C4-2B (cell line): ENCODE results near the gene ALG2.
A peak's percentile ranks its signal among the peaks of the same experiment; 100 is the strongest.

Experiments used
- H3K27ac ChIP-seq: fragments of 450-650 bp; 2 replicates; pipeline ENCODE4 v1.5.1; 2017
- ZFX ChIP-seq: fragments of 450-650 bp; IDR thresholded peaks from 2 replicates; pipeline ENCODE4 v1.6.1; 2017
- TF ChIP-seq, protein P1 (sequence below): fragments of 450-650 bp; conservative IDR thresholded peaks from 2 replicates; pipeline ENCODE4 v1.5.1; 2017; ENCODE audit warnings: mild to moderate bottlenecking

Gene ALG2

DNA sequence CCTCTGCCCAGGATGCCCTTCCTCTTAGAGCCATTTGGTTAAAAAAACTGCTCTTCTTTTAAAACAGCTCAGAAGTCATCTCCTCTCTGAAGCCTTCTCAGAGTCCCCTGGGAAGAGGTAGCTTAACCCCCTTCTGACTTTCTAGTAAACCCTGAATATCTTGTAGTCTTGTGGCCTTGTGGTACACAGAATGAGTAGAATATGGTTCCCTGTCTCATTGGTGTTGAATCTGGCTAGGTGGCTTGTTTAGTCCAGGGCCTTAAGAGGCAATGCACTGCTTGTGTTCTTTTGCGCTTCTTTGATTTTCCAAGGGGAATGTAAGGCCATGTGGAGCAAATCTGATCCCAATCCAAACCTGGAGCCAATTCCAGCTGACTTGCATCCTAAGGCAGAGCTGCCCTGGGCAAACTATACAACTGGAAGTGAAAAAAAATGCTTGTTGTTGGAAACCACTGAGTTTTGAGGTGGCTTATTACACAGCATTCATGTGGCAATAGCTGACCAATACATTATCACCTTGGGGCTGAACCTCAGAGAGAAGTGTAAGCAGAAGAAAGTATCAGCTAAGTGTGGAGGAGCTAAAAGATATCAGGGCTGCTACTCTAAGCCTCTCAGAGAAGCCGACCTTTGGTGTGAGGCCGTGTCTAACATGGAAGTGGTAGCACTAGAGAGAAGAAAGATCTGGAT is 31.0 kb downstream of the ALG2 start:
- no peak overlapping the region for H3K27ac ChIP-seq
- TF ChIP-seq, protein P1, sequence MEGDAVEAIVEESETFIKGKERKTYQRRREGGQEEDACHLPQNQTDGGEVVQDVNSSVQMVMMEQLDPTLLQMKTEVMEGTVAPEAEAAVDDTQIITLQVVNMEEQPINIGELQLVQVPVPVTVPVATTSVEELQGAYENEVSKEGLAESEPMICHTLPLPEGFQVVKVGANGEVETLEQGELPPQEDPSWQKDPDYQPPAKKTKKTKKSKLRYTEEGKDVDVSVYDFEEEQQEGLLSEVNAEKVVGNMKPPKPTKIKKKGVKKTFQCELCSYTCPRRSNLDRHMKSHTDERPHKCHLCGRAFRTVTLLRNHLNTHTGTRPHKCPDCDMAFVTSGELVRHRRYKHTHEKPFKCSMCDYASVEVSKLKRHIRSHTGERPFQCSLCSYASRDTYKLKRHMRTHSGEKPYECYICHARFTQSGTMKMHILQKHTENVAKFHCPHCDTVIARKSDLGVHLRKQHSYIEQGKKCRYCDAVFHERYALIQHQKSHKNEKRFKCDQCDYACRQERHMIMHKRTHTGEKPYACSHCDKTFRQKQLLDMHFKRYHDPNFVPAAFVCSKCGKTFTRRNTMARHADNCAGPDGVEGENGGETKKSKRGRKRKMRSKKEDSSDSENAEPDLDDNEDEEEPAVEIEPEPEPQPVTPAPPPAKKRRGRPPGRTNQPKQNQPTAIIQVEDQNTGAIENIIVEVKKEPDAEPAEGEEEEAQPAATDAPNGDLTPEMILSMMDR = no peak
- no peak for TF ChIP-seq ZFX

DNA sequence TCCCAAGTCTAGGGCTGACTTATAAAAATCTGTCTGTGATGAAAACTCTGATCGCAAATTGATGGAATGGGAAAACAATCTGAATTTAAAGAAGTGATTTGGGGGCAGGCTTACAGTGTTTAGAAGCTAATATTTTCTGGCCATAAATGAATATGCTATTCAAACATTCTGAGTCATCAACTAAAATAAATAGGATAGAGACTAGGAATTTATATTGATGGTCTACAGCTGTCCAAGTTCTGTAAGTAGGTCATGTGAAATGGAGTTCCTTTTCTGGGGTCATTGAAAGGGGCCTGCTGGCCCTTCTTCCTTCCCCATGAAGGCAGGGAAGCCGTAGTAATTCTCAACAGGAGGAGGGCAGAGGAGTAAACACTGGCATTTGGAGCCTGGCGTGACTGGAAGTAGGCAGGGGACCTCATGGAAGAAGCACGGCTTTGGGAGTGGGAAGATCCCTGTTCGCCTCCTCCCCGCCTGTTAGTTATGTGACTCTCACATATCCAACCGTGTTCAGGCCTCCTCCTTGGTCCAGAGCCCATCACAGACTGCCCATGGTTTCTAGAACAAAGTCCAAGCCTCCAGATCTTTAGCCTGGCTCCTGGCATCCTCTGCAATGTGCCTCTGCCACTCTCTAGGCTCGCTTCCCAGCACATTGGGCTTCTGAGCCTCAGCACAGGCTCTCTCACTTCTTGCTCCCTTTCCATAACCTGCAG is 31.7 kb downstream of the ALG2 start:
- TF ChIP-seq, protein P1 = no peak
- TF ChIP-seq ZFX = no peak
- no peak overlapping the region for H3K27ac ChIP-seq

DNA sequence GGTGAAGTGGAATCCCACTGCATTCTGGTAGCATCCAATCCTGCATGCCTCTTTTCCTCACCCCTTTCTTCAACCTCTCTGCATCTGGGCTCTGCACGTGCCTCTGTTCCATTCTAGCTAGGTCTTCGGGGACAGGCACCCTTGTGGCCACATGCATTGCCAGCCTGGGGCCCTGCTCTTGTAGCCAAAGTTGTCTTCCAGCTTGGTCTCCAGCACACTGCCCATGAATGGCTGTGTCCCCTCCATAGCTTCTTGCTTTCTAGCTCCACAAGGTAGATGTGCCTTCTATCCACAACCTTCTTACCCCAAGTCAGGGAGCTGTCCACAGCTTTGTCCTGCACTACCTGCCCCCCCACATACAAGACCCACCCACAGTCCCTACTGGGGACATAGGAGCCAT is 32.6 kb downstream of the ALG2 start:
- no peak for TF ChIP-seq ZFX
- TF ChIP-seq, protein P1 = no peak
- no peak overlapping the region for H3K27ac ChIP-seq

DNA sequence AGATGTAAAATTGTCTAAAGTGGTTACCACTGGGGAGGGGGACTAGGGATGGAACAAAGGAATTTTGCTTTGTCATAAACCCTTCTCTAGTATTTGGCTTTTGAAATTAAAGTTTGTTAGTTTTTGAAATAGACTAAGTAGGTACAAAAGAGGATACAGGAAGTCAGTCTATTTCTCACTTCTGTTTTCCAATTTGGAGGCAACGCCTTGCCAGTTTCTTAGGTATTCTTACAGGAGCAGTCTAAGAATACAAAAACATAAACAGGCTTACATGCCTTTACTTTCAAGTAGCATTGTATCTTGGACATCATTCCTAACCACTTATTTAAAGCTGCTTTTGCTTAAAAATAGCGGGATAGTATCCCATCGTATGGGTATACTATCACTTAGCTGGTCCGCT is 34.4 kb downstream of the ALG2 start:
- no peak overlapping the region for H3K27ac ChIP-seq
- no peak for TF ChIP-seq ZFX
- TF ChIP-seq, protein P1 = no peak

DNA sequence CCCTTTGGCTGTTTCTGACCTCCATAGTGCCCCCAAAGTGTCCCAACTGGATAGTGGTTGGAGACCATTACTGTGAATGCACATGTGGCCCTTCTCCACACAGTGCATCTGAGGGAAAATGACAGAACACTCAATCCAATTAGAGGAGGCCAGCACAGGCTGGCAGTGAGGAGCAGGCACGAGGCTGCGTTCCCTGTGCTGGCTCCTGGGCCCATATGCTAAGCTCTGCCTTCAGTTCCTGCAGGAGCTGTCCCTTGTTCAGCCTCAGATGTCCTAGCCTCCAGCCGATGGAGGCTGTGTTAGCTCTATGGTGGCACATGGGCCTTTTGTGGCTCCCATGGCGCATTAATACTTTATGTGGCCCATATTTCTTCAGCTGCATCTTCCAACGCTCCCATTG is 35.8 kb downstream of the ALG2 start:
- TF ChIP-seq ZFX = no peak
- TF ChIP-seq, protein P1 = no peak
- H3K27ac ChIP-seq = no peak overlapping the region

DNA sequence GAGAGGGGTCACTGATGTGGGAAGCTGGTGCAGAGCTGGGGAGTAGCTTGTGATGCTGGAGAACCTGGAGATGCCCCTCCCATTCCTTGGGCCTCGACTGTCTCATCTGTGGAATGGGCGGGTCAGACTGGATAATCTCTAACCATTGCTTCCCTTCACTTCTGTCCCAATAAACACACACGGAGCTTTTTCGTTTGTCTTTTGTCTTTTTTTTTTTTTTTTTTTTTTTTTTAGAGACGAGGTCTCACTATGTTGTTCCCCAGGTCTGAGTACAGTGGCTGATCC is 36.5 kb downstream of the ALG2 start:
- no peak for TF ChIP-seq ZFX
- TF ChIP-seq, protein P1 = no peak
- no peak overlapping the region for H3K27ac ChIP-seq

DNA sequence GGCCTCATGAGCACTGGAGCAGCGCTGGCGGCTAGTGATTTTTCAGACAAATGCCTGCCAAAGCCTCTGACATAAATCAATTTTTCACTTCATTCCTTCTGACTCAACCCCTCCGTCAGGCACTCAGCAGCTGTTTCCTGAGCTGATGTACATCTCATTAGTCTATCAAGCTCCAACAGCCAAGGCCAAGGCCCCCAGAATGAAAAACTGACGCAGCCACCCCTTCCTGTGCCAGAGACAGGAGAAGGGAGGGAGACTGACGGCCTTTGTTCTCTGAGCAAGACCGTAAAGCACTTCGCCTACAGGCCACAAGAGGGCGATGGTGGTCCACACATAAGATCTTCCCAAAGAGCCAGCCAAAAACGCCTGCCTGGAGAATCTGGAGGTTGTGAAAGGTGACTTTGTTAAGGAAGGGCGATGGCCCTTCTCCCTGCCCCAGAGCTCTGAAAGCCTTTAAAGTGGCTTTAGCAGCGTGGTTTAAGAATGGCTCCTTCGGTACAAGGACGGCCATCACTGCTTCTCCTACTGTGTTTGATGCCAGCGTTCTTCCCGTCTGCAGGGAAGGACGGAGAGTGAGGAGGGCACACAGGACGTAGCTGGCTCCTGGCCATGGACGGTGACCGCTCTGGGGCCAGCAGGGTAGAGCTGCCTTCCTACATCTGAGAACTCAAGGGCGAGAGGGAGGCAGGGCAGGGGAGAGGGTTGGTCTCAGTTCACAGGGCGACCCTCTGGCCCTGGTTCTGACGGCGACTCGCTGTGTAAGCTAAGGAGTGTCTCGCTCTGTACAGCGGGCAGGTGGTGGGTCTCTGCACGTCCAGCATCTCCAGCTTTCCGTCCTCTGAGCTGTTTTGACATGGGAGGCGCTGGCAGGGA is 37.0 kb downstream of the ALG2 start:
- TF ChIP-seq, protein P1 = peak; percentile 92
- no peak for TF ChIP-seq ZFX
- no peak overlapping the region for H3K27ac ChIP-seq
